ENCODE results near the gene CPPED1.

Gene CPPED1

GRCh38 chr16:12626411-12626810, 177.3 kb downstream of the CPPED1 start:
- H3K27ac ChIP-seq = no peak overlapping the region
- ChIA-PET POLR2A (ENCODE audit: low non-redundant PET) (no interaction called here), CTCF (interaction anchor here (0.7 kb wide), 1 partner anchor 108 kb away, joined by 3 read pairs; no protein-coding TSS in a partner anchor)
- TF ChIP-seq CTCF (conservative IDR thresholded peaks at IDR 0.05; ENCODE audit: low read depth) = no peak
- DNase-seq (ENCODE audit: low spot score) = no peak

GRCh38 chr16:12625716-12626115, 178.0 kb downstream of the CPPED1 start:
- no peak overlapping the region for H3K27ac ChIP-seq
- POLR2A ChIA-PET (ENCODE audit: low non-redundant PET) = no interaction called here
- TF ChIP-seq CTCF (conservative IDR thresholded peaks at IDR 0.05; ENCODE audit: low read depth) = no peak
- DNase-seq (ENCODE audit: low spot score) = no peak
- CTCF ChIA-PET = no interaction called here

- DNase-seq (ENCODE audit: low spot score) = no peak
- CTCF ChIA-PET = no interaction called here
These were observed 178.6 kb downstream of the CPPED1 start for GRCh38 chr16:12625068-12625467.

DNA sequence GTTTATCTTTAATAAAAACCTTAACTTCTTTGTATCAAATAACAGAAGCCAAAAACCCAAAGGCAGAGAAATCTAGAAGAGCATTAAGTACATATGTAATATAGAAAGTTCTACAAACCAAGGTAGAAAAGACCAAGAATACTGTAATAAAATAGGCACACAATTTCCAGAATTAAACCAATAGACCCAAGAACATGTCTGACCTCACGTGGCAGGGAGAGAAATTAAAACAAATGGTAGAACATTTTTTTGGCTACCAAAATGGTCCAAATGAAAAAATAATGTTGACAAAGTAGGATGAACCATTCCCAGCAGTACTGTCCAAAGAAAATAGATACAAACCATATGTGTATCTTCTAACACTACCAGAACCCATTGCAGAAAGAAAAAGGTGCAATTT, 183.5 kb downstream of the CPPED1 start:
- H3K27ac ChIP-seq = no peak overlapping the region
- ChIA-PET CTCF (interaction anchor here (0.8 kb wide), 1 partner anchor 159 kb away, joined by 3 read pairs; no protein-coding TSS in a partner anchor), POLR2A (ENCODE audit: low non-redundant PET) (no interaction called here)
- no peak for TF ChIP-seq CTCF (conservative IDR thresholded peaks at IDR 0.05; ENCODE audit: low read depth)
- DNase-seq (ENCODE audit: low spot score) = no peak

More at GRCh38 chr16:12625068-12625467, 178.6 kb downstream of the CPPED1 start:
- no peak overlapping the region for H3K27ac ChIP-seq
- TF ChIP-seq CTCF (conservative IDR thresholded peaks at IDR 0.05; ENCODE audit: low read depth) = no peak
- POLR2A ChIA-PET (ENCODE audit: low non-redundant PET) = interaction anchor here (1.1 kb wide), 1 partner anchor 12 kb away, joined by 3 read pairs; no protein-coding TSS in a partner anchor

- CTCF ChIA-PET = no interaction called here
- TF ChIP-seq CTCF (conservative IDR thresholded peaks at IDR 0.05; ENCODE audit: low read depth) = no peak
- H3K27ac ChIP-seq = no peak overlapping the region
- POLR2A ChIA-PET (ENCODE audit: low non-redundant PET) = no interaction called here
- DNase-seq (ENCODE audit: low spot score) = no peak
These were observed 185.2 kb downstream of the CPPED1 start for GRCh38 chr16:12618515-12618914.

DNA sequence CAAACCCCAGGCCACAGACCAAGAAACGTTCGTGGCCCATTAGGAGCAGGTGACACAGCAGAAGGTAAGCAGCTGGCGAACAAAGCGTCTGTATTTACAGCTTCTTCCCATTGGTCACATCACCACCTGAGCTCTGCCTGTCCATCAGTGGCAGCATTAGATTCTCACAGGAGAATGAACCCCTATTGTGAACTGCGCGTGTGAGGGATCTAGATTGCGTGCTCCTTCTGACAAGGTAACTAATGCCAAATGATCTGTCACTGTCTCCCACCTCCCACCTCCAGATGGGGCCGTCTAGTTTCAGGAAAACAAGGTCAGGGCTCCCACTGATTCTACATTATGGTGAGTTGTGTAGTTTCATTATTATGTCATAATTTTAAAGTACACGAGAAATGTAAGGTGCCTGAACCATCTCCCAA, 186.3 kb downstream of the CPPED1 start:
- DNase-seq (ENCODE audit: low spot score) = no peak
- no peak overlapping the region for H3K27ac ChIP-seq
- CTCF ChIA-PET = no interaction called here
- no peak for TF ChIP-seq CTCF (conservative IDR thresholded peaks at IDR 0.05; ENCODE audit: low read depth)
- POLR2A ChIA-PET (ENCODE audit: low non-redundant PET) = no interaction called here
